ENCODE data around the gene EVI5.

EVI5 gene

GRCh38 chr1:92486251-92487077 lies 298.4 kb downstream of the EVI5 start, which contains the start of gene GFI1:
TSS of gene GFI1 (minus strand) at chr1:92486925. CDS start at chr1:92483487, 3,438 bp downstream.
- in situ Hi-C loops (cut with MboI; ENCODE audit: low sequenced_read_pairs): no loop called here

GRCh38 chr1:92485381-92486250 lies 299.3 kb downstream of the EVI5 start:
- in situ Hi-C loops (cut with MboI; ENCODE audit: low sequenced_read_pairs): no loop called here

DNA sequence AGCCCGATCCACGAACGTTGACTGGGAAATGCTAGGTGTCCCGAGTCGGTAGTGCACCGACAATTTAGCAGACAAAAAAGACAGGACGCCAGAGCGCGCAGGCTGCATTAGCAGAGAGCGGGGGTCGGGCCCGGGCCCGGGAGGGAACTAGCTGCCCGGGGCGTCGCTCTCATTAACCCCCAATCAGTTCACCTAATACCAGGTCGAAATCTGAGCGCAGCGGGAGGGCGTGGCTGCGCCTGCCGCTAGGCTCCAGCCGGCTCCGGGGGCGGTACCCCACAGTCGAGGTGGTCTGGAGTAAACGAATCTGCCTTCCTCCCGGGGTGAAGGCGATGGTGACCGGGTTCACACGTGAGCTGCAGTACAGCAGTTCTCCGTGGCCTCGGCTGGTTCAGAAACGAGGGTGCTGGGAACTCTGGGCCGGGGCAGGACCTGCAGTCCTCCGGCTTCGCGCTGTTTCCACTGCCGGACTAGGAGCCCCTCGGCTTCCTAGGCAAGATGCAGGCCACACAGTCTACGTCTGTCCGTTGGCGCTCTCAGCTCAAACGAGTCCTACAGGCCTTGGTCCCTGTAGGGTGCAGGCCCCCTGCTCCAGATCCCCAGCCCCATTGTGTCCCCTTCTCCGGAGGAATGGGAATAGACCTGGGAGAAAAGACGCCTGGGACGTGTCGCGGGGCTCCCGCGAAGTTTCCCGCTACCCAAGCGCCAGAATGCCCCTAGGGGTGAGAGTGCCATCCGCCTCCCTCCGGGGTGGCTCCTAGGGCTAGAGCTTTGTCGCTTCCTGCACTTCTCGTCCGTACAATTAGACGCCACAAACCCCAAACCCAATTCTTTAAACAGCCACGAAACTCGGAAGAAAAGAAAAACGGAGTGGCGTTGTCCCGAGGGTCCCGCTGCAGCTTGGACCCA lies 300.2 kb downstream of the EVI5 start:
- in situ Hi-C loops (cut with MboI; ENCODE audit: low sequenced_read_pairs): loop anchor here (5.0 kb wide), 1 partner anchor 113 kb away; no protein-coding TSS in a partner anchor

DNA sequence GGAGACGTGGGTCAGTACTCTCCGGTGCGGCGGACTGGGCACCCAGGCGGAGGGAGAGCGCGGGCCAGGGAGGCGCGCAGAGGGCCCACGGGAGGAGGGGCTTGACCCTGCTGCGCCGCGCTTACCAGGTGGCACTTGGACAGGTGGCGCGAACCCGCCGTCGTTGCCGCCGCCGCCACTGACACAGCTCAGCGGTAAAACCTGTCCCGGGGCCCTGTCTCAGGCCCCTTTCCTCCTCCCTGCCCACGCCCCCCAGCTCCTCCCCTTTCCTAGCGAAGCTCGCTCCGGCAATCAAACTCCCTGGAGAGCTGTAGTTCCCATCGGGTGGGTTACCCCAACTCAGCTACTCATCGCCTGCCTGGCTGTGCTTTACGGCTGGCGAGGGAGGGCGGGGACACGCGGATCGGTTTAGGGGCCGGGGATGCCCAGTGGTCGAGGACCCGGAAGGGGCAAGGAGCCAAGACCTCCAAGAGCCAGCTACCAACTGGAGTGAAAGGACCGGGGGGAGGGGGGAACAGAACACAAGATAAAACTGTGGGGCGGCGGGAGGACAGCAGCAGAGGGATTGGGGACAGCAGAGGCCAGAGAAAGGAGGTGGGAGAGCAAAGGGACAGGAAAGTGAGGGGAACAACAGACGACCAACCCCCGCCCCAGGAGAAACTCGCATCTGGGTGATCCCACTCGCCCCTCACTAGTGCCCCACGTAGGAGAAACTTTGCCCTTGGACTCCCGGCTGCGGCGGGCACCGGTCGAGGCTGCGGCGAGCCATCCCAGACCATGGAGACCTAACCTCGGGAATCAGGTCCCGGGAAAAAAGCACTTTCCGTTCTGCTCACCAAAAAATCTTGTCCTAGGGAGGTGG lies 301.1 kb downstream of the EVI5 start:
- in situ Hi-C loops (cut with MboI; ENCODE audit: low sequenced_read_pairs): loop anchor here (5.0 kb wide), 1 partner anchor 113 kb away; no protein-coding TSS in a partner anchor

- in situ Hi-C loops (cut with MboI; ENCODE audit: low sequenced_read_pairs): loop anchor here (5.0 kb wide), 1 partner anchor 114 kb away; no protein-coding TSS in a partner anchor
Measured at GRCh38 chr1:92482665-92483609, 302.0 kb downstream of the EVI5 start.

- in situ Hi-C loops (cut with MboI; ENCODE audit: low sequenced_read_pairs): loop anchor here (5.0 kb wide), 1 partner anchor 115 kb away; no protein-coding TSS in a partner anchor
Measured at GRCh38 chr1:92481971-92482664, 302.8 kb downstream of the EVI5 start.

- in situ Hi-C loops (cut with MboI; ENCODE audit: low sequenced_read_pairs): loop anchor here (5.0 kb wide), 1 partner anchor 116 kb away; no protein-coding TSS in a partner anchor
Measured at GRCh38 chr1:92481599-92481925, 303.3 kb downstream of the EVI5 start.

- in situ Hi-C loops (cut with MboI; ENCODE audit: low sequenced_read_pairs): loop anchor here (5.0 kb wide), 1 partner anchor 116 kb away; no protein-coding TSS in a partner anchor
Measured at GRCh38 chr1:92480813-92481598, 303.9 kb downstream of the EVI5 start.

- in situ Hi-C loops (cut with MboI; ENCODE audit: low sequenced_read_pairs): loop anchor here (5.0 kb wide), 1 partner anchor 117 kb away; no protein-coding TSS in a partner anchor
Measured at GRCh38 chr1:92480200-92480812, 304.6 kb downstream of the EVI5 start.

- in situ Hi-C loops (cut with MboI; ENCODE audit: low sequenced_read_pairs): no loop called here
Measured at GRCh38 chr1:92479587-92479986, 305.3 kb downstream of the EVI5 start.

DNA sequence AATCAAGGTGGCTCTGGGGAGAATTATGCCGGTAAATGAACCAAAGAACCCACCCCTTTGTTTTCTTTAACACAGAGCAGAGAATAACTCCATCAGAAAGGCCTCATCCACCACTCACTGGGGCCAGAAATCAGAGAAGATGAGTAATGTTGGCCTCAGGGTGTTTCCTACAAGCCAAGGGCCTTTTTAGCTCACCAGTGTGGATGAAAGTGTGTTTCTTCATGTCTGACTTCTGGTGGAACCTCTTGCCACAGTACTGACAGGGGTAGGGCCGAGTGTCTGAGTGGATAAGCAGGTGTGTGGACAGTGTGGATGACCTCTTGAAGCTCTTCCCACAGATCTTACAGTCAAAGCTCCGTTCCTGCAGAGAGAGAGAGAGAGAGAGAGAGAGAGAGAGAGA lies 306.5 kb downstream of the EVI5 start:
- in situ Hi-C loops (cut with MboI; ENCODE audit: low sequenced_read_pairs): no loop called here

DNA sequence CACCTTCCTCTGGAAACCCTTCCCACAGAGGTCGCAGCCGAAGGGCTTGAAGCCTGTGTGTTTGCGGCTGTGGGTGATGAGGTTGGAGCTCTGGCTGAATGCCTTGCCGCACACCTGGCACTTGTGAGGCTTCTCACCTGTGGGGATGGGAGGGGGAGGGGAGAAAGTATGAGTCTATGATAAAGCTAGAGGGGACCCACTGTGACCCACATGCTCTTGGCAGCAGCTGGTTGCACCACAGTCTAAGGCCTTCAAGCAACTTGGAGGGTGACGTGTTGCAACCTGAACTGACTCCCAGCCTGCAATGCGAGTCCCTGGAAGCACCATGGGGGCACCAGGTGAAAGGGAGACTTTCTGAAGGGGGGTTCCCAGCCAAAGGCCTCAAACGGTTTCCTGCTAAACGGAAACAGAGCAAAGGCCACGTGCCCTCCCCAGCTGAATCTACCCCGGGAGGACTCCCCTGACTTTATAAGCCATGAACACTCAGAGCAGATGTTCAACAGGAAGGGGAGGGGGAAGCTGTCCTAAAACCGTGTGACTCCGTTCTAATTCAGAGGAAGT lies 308.8 kb downstream of the EVI5 start:
- in situ Hi-C loops (cut with MboI; ENCODE audit: low sequenced_read_pairs): no loop called here

DNA sequence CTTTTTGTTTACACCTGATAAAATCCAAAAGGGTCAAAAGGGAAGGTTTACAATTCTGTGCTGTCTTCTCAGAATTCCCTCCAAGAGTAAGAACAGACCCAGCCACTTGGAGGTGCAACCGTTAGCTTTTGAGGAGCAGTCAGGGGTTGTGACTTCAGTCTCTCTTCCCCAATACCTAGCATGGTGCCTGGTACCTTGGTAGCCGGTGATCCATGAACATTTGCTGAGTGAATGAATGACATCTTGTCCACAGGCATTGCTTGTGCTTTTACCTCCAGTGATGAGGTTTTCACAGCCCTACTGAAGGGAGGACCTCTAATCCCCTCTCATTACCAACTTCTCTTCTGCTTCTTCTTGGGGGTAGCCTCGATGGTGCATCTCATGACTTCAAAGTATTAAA lies 309.9 kb downstream of the EVI5 start:
- in situ Hi-C loops (cut with MboI; ENCODE audit: low sequenced_read_pairs): no loop called here

DNA sequence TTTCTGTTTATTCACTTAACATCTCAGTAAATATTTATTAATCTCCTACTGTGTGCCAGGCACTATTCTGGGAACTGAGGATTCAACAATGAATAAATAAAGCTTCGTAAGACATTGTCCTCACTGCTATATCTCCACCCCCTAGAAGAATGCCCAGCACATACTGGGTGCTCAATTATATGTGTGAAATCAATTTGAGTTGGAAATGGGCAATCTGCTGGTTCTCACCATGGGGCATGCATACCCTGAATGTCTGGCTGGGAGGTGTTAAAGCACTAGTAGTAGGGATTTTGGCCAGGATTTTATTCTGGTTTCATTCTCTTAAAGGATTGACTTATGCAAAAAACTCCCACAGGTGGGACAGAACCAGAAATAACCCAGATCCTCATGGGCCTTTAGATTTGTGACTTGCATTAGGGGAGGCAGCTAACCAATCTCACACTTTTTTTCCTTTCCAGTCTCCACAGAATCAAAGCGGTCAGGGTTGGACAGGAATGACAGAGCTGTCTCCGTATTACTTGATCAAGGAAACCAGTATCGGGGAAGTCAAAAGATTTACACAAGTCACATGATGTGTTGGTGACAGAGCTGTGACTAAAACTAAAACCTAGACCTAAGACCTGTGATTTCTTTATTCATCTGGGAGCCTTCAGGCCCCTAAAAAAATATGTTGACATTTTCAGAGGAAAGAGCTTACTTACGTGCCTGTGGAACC lies 311.0 kb downstream of the EVI5 start:
- in situ Hi-C loops (cut with MboI; ENCODE audit: low sequenced_read_pairs): no loop called here

GRCh38 chr1:92470216-92470615 lies 314.7 kb downstream of the EVI5 start:
- in situ Hi-C loops (cut with MboI; ENCODE audit: low sequenced_read_pairs): no loop called here
